ENCODE data around the gene CDH12.

- TF ChIP-seq, protein P1, sequence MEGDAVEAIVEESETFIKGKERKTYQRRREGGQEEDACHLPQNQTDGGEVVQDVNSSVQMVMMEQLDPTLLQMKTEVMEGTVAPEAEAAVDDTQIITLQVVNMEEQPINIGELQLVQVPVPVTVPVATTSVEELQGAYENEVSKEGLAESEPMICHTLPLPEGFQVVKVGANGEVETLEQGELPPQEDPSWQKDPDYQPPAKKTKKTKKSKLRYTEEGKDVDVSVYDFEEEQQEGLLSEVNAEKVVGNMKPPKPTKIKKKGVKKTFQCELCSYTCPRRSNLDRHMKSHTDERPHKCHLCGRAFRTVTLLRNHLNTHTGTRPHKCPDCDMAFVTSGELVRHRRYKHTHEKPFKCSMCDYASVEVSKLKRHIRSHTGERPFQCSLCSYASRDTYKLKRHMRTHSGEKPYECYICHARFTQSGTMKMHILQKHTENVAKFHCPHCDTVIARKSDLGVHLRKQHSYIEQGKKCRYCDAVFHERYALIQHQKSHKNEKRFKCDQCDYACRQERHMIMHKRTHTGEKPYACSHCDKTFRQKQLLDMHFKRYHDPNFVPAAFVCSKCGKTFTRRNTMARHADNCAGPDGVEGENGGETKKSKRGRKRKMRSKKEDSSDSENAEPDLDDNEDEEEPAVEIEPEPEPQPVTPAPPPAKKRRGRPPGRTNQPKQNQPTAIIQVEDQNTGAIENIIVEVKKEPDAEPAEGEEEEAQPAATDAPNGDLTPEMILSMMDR (IDR thresholded peaks at IDR 0.05; ENCODE audit: low read depth, low read length), result no peak
- TF ChIP-seq EZH2phosphoT487 (IDR thresholded peaks at IDR 0.05; ENCODE audit: low read depth), result no peak
These were observed 1060.4 kb downstream of the CDH12 start for GRCh38 chr5:21792748-21793147.
